Measurements from ENCODE around the gene RALB.

Gene RALB

GRCh38 chr2:120343433-120344105, 90.9 kb downstream of the RALB start:
- TF ChIP-seq, protein P1, sequence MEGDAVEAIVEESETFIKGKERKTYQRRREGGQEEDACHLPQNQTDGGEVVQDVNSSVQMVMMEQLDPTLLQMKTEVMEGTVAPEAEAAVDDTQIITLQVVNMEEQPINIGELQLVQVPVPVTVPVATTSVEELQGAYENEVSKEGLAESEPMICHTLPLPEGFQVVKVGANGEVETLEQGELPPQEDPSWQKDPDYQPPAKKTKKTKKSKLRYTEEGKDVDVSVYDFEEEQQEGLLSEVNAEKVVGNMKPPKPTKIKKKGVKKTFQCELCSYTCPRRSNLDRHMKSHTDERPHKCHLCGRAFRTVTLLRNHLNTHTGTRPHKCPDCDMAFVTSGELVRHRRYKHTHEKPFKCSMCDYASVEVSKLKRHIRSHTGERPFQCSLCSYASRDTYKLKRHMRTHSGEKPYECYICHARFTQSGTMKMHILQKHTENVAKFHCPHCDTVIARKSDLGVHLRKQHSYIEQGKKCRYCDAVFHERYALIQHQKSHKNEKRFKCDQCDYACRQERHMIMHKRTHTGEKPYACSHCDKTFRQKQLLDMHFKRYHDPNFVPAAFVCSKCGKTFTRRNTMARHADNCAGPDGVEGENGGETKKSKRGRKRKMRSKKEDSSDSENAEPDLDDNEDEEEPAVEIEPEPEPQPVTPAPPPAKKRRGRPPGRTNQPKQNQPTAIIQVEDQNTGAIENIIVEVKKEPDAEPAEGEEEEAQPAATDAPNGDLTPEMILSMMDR (IDR thresholded peaks at IDR 0.05; ENCODE audit: low read depth, low read length): peak; percentile 84
- in situ Hi-C loops (cut with HindIII; ENCODE audit: low sequenced_read_pairs): no loop called here
- peak; percentile 68 for DNase-seq (ENCODE audit: low read depth, low spot score)
- H3K4me3 ChIP-seq (ENCODE audit: low read depth, low read length): no peak overlapping the region

All from astrocyte of the spinal cord (primary cell).